ENCODE measurements around the gene SBSN. TPM values are rescaled to one million over a fixed set of nuclear protein-coding genes. Genes with fewer than 3 reads are reported as not detected.

The SBSN gene
- total RNA-seq, 1 donor from 2014 or later, result 0.18 TPM

- TF ChIP-seq CTCF (IDR thresholded peaks at IDR 0.05; ENCODE audit: unreplicated experiment), result no peak
- no peaks in the 10 kb centered on the region for H3K36me3 Mint-ChIP-seq (ENCODE audit: low read depth, unreplicated experiment)
- no peak overlapping the region for H3K27ac Mint-ChIP-seq (ENCODE audit: unreplicated experiment)
- no peaks in the 10 kb centered on the region for H3K4me1 Mint-ChIP-seq (ENCODE audit: unreplicated experiment)
- DNase-seq (ENCODE audit: low spot score), result no peak
- peaks cover 24% of the 10 kb centered on the region for H3K27me3 Mint-ChIP-seq (ENCODE audit: unreplicated experiment)
- H3K4me3 Mint-ChIP-seq (ENCODE audit: unreplicated experiment), result no peak overlapping the region
- no peaks in the 10 kb centered on the region for H3K9me3 Mint-ChIP-seq (ENCODE audit: unreplicated experiment)
Observed at GRCh38 chr19:35565016-35565856, 37.1 kb upstream of the SBSN start.

- TF ChIP-seq CTCF (IDR thresholded peaks at IDR 0.05; ENCODE audit: unreplicated experiment), result no peak
- H3K27me3 Mint-ChIP-seq (ENCODE audit: unreplicated experiment), result peaks cover 32% of the 10 kb centered on the region
- no peaks in the 10 kb centered on the region for H3K36me3 Mint-ChIP-seq (ENCODE audit: low read depth, unreplicated experiment)
- H3K4me1 Mint-ChIP-seq (ENCODE audit: unreplicated experiment), result no peaks in the 10 kb centered on the region
- no peaks in the 10 kb centered on the region for H3K9me3 Mint-ChIP-seq (ENCODE audit: unreplicated experiment)
- H3K4me3 Mint-ChIP-seq (ENCODE audit: unreplicated experiment), result no peak within 1 kb of the TSS
- H3K27ac Mint-ChIP-seq (ENCODE audit: unreplicated experiment), result peak within 1 kb of the TSS; percentile 78
- no peak for DNase-seq (ENCODE audit: low spot score)
Observed at GRCh38 chr19:35563207-35563829, 35.2 kb upstream of the SBSN start, which contains the start of gene ATP4A. TSS of gene ATP4A (minus strand) at chr19:35563658. CDS start at chr19:35563629, 29 bp downstream.

- Mint-ChIP-seq H3K9me3 (ENCODE audit: unreplicated experiment) (no peaks in the 10 kb centered on the region), H3K36me3 (ENCODE audit: low read depth, unreplicated experiment) (no peaks in the 10 kb centered on the region), H3K27ac (ENCODE audit: unreplicated experiment) (peak overlapping the region; percentile 78), H3K4me1 (ENCODE audit: unreplicated experiment) (no peaks in the 10 kb centered on the region), H3K27me3 (ENCODE audit: unreplicated experiment) (peaks cover 35% of the 10 kb centered on the region), H3K4me3 (ENCODE audit: unreplicated experiment) (no peak overlapping the region)
- DNase-seq (ENCODE audit: low spot score), result no peak
- no peak for TF ChIP-seq CTCF (IDR thresholded peaks at IDR 0.05; ENCODE audit: unreplicated experiment)
Observed at GRCh38 chr19:35562776-35563175, 34.7 kb upstream of the SBSN start.

GRCh38 chr19:35562336-35562735 lies 34.2 kb upstream of the SBSN start:
- H3K9me3 Mint-ChIP-seq (ENCODE audit: unreplicated experiment), result no peaks in the 10 kb centered on the region
- no peak for TF ChIP-seq CTCF (IDR thresholded peaks at IDR 0.05; ENCODE audit: unreplicated experiment)
- no peak for DNase-seq (ENCODE audit: low spot score)
- H3K27ac Mint-ChIP-seq (ENCODE audit: unreplicated experiment), result no peak overlapping the region
- H3K4me1 Mint-ChIP-seq (ENCODE audit: unreplicated experiment), result peaks cover under 1% of the 10 kb centered on the region
- H3K36me3 Mint-ChIP-seq (ENCODE audit: low read depth, unreplicated experiment), result peaks cover under 1% of the 10 kb centered on the region
- peaks cover 36% of the 10 kb centered on the region for H3K27me3 Mint-ChIP-seq (ENCODE audit: unreplicated experiment)
- peak overlapping the region; percentile 28 for H3K4me3 Mint-ChIP-seq (ENCODE audit: unreplicated experiment)

GRCh38 chr19:35561436-35561835 lies 33.3 kb upstream of the SBSN start:
- Mint-ChIP-seq H3K27me3 (ENCODE audit: unreplicated experiment) (peaks cover 42% of the 10 kb centered on the region), H3K36me3 (ENCODE audit: low read depth, unreplicated experiment) (peaks cover 4% of the 10 kb centered on the region), H3K4me1 (ENCODE audit: unreplicated experiment) (peaks cover 3% of the 10 kb centered on the region), H3K9me3 (ENCODE audit: unreplicated experiment) (no peaks in the 10 kb centered on the region), H3K4me3 (ENCODE audit: unreplicated experiment) (peak overlapping the region; percentile 37), H3K27ac (ENCODE audit: unreplicated experiment) (no peak overlapping the region)
- DNase-seq (ENCODE audit: low spot score), result no peak
- TF ChIP-seq CTCF (IDR thresholded peaks at IDR 0.05; ENCODE audit: unreplicated experiment), result no peak

Measured in endothelial cell (in vitro differentiated cells).